Osteocyte (in vitro differentiated cells): ENCODE measurements around the gene SPOPL. TPM values are rescaled to one million over a fixed set of nuclear protein-coding genes. Genes with fewer than 3 reads are reported as not detected.

Source experiments
- DNase-seq: peaks from one replicate; pipeline ENCODE4 v3.0.0; 2021; ENCODE audit warnings: mixed read lengths; ENCODE audit not compliant: unreplicated experiment; ENCODE audit errors: extremely low spot score
- H3K27ac Mint-ChIP-seq: one replicate; pipeline ENCODE4 v1.8.0; 2021; ENCODE audit warnings: mild to moderate bottlenecking, mixed read lengths; ENCODE audit not compliant: unreplicated experiment
- H3K27me3 Mint-ChIP-seq: one replicate; pipeline ENCODE4 v1.8.0; 2021; ENCODE audit warnings: mixed read lengths; ENCODE audit not compliant: unreplicated experiment
- H3K36me3 Mint-ChIP-seq: one replicate; pipeline ENCODE4 v1.8.0; 2021; ENCODE audit warnings: mixed read lengths; ENCODE audit not compliant: unreplicated experiment
- H3K4me1 Mint-ChIP-seq: one replicate; pipeline ENCODE4 v1.8.0; 2021; ENCODE audit warnings: mixed read lengths; ENCODE audit not compliant: unreplicated experiment
- H3K4me3 Mint-ChIP-seq: one replicate; pipeline ENCODE4 v1.8.0; 2021; ENCODE audit warnings: mild to moderate bottlenecking, moderate library complexity, mixed read lengths; ENCODE audit not compliant: unreplicated experiment
- H3K9me3 Mint-ChIP-seq: one replicate; pipeline ENCODE4 v1.8.0; 2021; ENCODE audit warnings: mixed read lengths; ENCODE audit not compliant: unreplicated experiment
- CTCF ChIP-seq: fragments of 200-600 bp; sonication (generic); IDR thresholded peaks from 2 replicates; pipeline ENCODE4 v1.5.0; 2021; ENCODE audit warnings: antibody characterized with exemption, mild to moderate bottlenecking, moderate library complexity
- total RNA-seq: library from RNA; stranded (reverse); gene quantifications from 2 replicates; pipeline ENCODE4 v1.2.1, GENCODE V29; 2021

Gene SPOPL
- total RNA-seq, 1 donor from 2014 or later, result 13.3 TPM

- Mint-ChIP-seq H3K36me3 (no peaks in the 10 kb centered on the region), H3K4me3 (no peak overlapping the region), H3K4me1 (no peaks in the 10 kb centered on the region), H3K27ac (no peak overlapping the region), H3K27me3 (no peaks in the 10 kb centered on the region), H3K9me3 (peaks cover 4% of the 10 kb centered on the region)
- DNase-seq, result no peak
- no peak for TF ChIP-seq CTCF
These were observed 16.6 kb upstream of the SPOPL start for GRCh38 chr2:138485019-138485418.

GRCh38 chr2:138486363-138487198 is 15.0 kb upstream of the SPOPL start:
- no peak for TF ChIP-seq CTCF
- no peaks in the 10 kb centered on the region for H3K4me1 Mint-ChIP-seq
- H3K27ac Mint-ChIP-seq, result no peak overlapping the region
- H3K36me3 Mint-ChIP-seq, result no peaks in the 10 kb centered on the region
- no peak for DNase-seq
- H3K9me3 Mint-ChIP-seq, result no peaks in the 10 kb centered on the region
- no peaks in the 10 kb centered on the region for H3K27me3 Mint-ChIP-seq
- no peak overlapping the region for H3K4me3 Mint-ChIP-seq

GRCh38 chr2:138490673-138491494 is 10.7 kb upstream of the SPOPL start:
- H3K4me1 Mint-ChIP-seq, result no peaks in the 10 kb centered on the region
- no peak overlapping the region for H3K4me3 Mint-ChIP-seq
- no peak for DNase-seq
- no peaks in the 10 kb centered on the region for H3K27me3 Mint-ChIP-seq
- TF ChIP-seq CTCF, result no peak
- peaks cover 2% of the 10 kb centered on the region for H3K36me3 Mint-ChIP-seq
- H3K27ac Mint-ChIP-seq, result no peak overlapping the region
- no peaks in the 10 kb centered on the region for H3K9me3 Mint-ChIP-seq

- no peak for DNase-seq
- H3K9me3 Mint-ChIP-seq, result no peaks in the 10 kb centered on the region
- no peaks in the 10 kb centered on the region for H3K4me1 Mint-ChIP-seq
- H3K4me3 Mint-ChIP-seq, result no peak overlapping the region
- H3K27me3 Mint-ChIP-seq, result no peaks in the 10 kb centered on the region
- TF ChIP-seq CTCF, result no peak
- H3K27ac Mint-ChIP-seq, result no peak overlapping the region
- peaks cover 2% of the 10 kb centered on the region for H3K36me3 Mint-ChIP-seq
These were observed 10.1 kb upstream of the SPOPL start for GRCh38 chr2:138491495-138491862.

- DNase-seq, result no peak
- Mint-ChIP-seq H3K9me3 (no peaks in the 10 kb centered on the region), H3K27me3 (no peaks in the 10 kb centered on the region), H3K36me3 (peaks cover 2% of the 10 kb centered on the region), H3K27ac (no peak overlapping the region), H3K4me1 (no peaks in the 10 kb centered on the region), H3K4me3 (no peak overlapping the region)
- no peak for TF ChIP-seq CTCF
These were observed 9.4 kb upstream of the SPOPL start for GRCh38 chr2:138492160-138492559.
